ENCODE data around the gene CLNS1A. TPM values are rescaled to one million over a fixed set of nuclear protein-coding genes. Genes with fewer than 3 reads are reported as not detected.
"Not testable (repeated sequence)": the region's sequence is repeated elsewhere in the genome, so short reads cannot be mapped to it uniquely, and the experiment has no call there.

CLNS1A gene
- 100 to 1,000 TPM; 189 to 212 (median 198) TPM for polyA plus RNA-seq (ENCODE audit: insufficient read length in 4 of 4)

- DNase-seq (ENCODE audit: low read depth in 4 of 4, low spot score in 3 of 4): peak; percentile 77 to 82 (median 82)
Measured at GRCh38 chr11:77637345-77638165, at the start of gene CLNS1A. Gene CLNS1A, minus strand, starts transcription at chr11:77637794. Its CDS starts 80 bp downstream, at chr11:77637714.

- no peak for DNase-seq (ENCODE audit: low read depth in 4 of 4, low spot score in 3 of 4)
Measured at GRCh38 chr11:77687088-77687487, 49.5 kb upstream of the CLNS1A start.

DNA sequence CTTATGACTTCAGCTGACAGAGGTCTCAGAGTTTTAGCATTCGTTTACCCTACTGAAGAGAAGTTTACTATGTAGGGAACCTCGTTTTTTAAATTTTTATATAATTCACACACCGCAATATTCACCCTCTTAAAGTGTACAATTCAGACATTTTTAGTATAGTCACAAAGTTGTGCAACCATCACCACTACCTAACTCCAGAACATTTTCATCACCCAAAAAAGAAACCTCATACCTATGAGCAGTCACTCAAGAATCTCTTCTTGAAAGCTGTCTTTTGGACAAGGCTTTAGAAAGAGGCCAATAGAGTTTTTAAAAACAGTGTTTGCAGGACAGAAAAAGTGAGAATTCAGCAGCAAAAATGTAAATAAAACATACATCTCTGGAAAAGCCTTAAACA lies 39.5 kb upstream of the CLNS1A start:
- DNase-seq (ENCODE audit: low read depth in 4 of 4, low spot score in 3 of 4): no peak

- DNase-seq (ENCODE audit: low read depth in 4 of 4, low spot score in 3 of 4): no peak
Measured at GRCh38 chr11:77672264-77672663, 34.7 kb upstream of the CLNS1A start.

GRCh38 chr11:77669848-77670511 lies 32.4 kb upstream of the CLNS1A start:
- DNase-seq (ENCODE audit: low read depth in 4 of 4, low spot score in 3 of 4): no peak

GRCh38 chr11:77668760-77669159 lies 31.2 kb upstream of the CLNS1A start:
- no peak for DNase-seq (ENCODE audit: low read depth in 4 of 4, low spot score in 3 of 4)

GRCh38 chr11:77665240-77665965 lies 27.8 kb upstream of the CLNS1A start:
- no peak for DNase-seq (ENCODE audit: low read depth in 4 of 4, low spot score in 3 of 4)

DNA sequence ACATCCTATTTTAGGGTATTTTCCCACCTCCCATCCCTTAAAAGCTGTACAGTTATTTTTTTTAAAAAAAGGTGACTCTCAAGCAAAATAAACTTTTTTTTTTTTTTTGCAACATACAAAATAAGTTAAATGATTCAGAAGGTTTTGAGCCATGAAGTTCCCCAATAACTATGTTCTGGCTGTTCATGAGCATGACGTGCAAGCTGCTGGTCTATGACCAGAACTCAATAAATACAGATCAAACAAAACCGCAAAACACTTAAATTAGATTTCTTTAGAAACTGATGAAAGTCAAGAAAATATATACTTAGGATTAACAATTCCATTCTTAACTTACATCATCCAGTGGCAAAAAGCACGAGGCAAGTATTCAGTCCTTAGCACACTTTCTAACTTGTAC lies 24.1 kb upstream of the CLNS1A start:
- no peak for DNase-seq (ENCODE audit: low read depth in 4 of 4, low spot score in 3 of 4)

- no peak for DNase-seq (ENCODE audit: low read depth in 4 of 4, low spot score in 3 of 4)
Measured at GRCh38 chr11:77660947-77661346, 23.4 kb upstream of the CLNS1A start.

DNA sequence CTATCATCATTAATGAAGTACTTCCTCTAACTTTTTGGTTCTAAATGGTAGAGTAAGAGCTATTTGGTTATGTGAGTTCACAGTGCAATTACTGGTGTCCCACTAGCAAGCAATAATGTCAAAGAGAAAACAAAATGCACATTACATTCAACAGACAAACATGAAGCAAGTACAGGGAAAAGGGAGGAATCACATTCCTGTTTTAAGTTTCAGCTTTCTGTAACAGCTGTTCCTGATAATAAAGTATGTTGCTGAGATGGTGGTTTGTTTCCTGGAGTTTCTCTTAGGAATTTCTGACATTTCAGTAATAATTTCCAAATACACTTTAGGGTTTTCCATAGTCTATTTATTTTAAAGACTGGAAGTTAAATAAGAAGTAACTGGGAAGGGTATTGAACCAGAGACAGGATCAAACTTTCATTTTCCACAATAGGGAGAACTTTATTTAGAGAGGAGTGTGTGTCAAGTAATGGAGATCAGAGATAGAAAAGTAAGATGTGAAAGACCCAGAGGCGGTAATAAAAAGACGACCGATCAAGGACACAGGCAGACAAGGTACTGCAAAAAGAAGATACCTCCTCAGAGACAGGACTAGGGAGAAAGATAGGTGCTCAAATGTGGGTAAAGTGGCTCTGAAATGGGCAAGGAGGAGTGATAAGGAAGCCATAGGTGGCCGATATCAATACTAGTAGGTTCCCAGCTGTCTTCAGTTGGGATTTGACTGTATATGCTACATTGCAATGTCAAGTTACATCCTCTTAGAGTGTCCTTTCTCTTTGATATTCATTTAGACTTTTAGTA lies 20.8 kb upstream of the CLNS1A start:
- DNase-seq (ENCODE audit: low read depth in 4 of 4, low spot score in 3 of 4): no peak

- no peak for DNase-seq (ENCODE audit: low read depth in 4 of 4, low spot score in 3 of 4)
Measured at GRCh38 chr11:77656362-77656761, 18.8 kb upstream of the CLNS1A start.

DNA sequence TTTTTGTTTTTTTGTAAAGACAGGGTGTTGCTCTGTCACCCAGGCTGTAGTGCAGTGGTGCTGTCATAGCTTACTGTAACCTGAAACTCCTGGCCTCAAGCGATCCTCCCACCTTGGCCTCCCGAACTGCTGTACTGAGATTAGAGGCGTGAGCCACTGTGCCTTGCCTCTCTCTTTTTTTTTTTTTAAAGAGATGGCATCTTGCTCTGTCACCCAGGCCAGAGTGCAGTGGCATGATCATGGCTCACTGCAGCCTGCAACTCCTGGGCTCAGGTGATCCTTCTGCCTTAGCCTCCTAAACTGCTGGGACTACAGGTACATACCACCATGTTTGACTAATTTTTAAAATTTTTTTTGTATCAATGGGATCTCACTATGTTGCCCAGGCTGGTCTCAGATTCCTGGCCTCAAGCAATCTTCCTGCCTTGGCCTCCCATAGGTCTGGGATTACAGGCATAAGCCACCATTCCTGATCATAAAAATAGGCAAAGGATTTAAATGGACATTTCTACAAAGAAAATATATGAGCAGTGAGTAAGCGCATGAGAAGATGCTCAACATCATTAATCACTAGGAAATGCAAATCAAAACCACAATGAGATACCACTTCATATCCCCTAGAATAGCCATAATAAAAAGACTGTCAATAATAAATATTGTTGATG lies 17.3 kb upstream of the CLNS1A start:
- no peak for DNase-seq (ENCODE audit: low read depth in 4 of 4, low spot score in 3 of 4)

DNA sequence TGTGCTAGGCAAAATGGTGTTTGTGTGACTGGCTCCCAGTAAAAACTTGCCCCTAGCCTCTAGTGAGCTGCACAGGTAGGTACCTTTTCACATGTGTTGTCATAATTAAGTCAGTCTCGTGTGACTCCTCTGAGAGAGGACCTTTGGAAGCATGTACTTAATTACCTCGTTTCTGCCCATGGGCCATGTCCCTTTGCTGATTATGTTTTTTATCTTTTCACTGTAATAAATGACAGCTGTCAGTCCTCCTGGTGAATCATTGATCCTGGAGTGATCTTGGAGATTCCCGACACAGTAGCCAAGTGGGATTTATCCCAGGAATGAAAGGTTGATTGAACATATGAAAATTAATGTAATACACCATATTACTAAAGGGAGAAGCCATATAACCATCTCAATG lies 12.5 kb upstream of the CLNS1A start:
- DNase-seq (ENCODE audit: low read depth in 4 of 4, low spot score in 3 of 4): no peak

GRCh38 chr11:77647654-77648305 lies 10.2 kb upstream of the CLNS1A start:
- no peak for DNase-seq (ENCODE audit: low read depth in 4 of 4, low spot score in 3 of 4)

DNA sequence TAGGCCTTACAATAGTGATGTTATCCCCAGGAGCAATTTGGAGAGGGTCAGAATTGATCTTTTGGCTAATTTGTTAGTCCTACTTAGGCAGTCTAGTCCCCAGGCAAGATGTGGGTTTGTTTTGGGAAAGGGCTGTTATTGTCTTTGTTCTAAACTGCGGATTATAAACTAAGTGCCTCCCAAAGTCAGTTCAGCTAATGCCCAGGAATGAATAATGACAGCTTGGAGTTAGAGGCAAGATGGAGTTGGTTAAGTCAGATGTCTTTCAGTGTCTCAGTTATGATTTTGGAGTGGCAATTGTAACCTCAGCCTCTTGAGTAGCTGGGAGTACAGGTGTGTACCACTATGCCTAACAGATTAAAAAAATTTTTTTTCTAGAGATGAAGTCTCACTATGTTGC lies 7.3 kb upstream of the CLNS1A start:
- DNase-seq (ENCODE audit: low read depth in 4 of 4, low spot score in 3 of 4): no peak

- DNase-seq (ENCODE audit: low read depth in 4 of 4, low spot score in 3 of 4): no peak
Measured at GRCh38 chr11:77642228-77642627, 4.6 kb upstream of the CLNS1A start.

GRCh38 chr11:77636731-77637344 lies 756 bp downstream of the CLNS1A start:
- DNase-seq (ENCODE audit: low read depth in 4 of 4, low spot score in 3 of 4): no peak

DNA sequence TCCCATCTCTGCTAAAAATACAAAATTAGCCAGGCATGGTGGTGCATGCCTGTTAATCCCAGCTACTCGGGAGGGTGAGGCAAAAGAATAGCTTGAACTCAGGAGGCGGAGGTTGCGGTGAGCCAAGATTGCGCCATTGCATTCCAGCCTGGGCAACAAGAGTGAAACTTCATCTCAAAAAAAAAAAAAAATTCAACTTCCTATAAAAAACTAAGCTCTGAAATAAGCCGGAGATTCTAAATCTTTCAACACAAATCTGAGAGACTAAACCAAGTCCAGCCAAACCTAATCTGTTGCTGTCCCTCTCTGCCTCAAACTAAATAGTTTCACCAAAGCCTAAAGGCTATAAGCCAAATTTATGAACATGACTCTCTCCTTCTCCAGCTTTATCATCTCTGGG lies 3.7 kb downstream of the CLNS1A start:
- not testable (repeated sequence) for DNase-seq (ENCODE audit: low read depth in 4 of 4, low spot score in 3 of 4)

- DNase-seq (ENCODE audit: low read depth in 4 of 4, low spot score in 3 of 4): no peak
Measured at GRCh38 chr11:77630157-77630710, 7.4 kb downstream of the CLNS1A start.

Measured in right renal pelvis (tissue), 4 donors.